Retinal pigment epithelial cell (primary cell): ENCODE results near the gene CCDC6.

Source experiments
- DNase-seq: peaks from one replicate; pipeline ENCODE4 v3.0.0-alpha.2; 2010; ENCODE audit warnings: low read depth
- H3K4me3 ChIP-seq: 2 replicates; pipeline ENCODE4 v1.5.1; 2011; ENCODE audit warnings: mild to moderate bottlenecking, low read length, control low read depth, moderate library complexity
- TF ChIP-seq, protein P1 (sequence below): conservative IDR thresholded peaks from 2 replicates; pipeline ENCODE4 v1.5.1; 2011; ENCODE audit warnings: low read depth, low read length, control low read depth, inconsistent platforms

Gene CCDC6

GRCh38 chr10:59823751-59824150 lies 82.6 kb downstream of the CCDC6 start:
- TF ChIP-seq, protein P1, sequence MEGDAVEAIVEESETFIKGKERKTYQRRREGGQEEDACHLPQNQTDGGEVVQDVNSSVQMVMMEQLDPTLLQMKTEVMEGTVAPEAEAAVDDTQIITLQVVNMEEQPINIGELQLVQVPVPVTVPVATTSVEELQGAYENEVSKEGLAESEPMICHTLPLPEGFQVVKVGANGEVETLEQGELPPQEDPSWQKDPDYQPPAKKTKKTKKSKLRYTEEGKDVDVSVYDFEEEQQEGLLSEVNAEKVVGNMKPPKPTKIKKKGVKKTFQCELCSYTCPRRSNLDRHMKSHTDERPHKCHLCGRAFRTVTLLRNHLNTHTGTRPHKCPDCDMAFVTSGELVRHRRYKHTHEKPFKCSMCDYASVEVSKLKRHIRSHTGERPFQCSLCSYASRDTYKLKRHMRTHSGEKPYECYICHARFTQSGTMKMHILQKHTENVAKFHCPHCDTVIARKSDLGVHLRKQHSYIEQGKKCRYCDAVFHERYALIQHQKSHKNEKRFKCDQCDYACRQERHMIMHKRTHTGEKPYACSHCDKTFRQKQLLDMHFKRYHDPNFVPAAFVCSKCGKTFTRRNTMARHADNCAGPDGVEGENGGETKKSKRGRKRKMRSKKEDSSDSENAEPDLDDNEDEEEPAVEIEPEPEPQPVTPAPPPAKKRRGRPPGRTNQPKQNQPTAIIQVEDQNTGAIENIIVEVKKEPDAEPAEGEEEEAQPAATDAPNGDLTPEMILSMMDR = no peak
- no peak overlapping the region for H3K4me3 ChIP-seq
- no peak for DNase-seq

GRCh38 chr10:59823111-59823510 lies 83.2 kb downstream of the CCDC6 start:
- no peak for DNase-seq
- no peak overlapping the region for H3K4me3 ChIP-seq
- TF ChIP-seq, protein P1 = no peak

DNA sequence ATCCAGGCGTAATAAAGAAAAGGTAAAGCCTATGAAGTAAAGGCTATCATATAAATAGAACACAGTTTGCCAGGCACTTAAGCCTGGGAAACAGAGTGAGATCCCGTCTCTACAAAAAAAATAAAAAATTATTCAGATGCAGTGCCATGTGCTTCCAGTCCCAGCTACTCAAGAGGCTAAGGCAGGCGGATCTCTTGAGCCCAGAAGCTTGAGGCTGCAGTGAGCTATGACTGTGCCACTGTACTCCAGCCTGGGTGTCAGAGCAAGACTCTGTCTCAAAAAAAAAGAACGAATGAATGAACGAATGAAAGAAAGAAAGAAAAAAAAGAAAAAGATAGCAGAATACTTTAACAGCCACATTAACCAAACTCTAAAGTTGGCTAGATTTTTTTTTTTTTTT lies 85.9 kb downstream of the CCDC6 start:
- no peak overlapping the region for H3K4me3 ChIP-seq
- TF ChIP-seq, protein P1 = no peak
- DNase-seq = no peak

DNA sequence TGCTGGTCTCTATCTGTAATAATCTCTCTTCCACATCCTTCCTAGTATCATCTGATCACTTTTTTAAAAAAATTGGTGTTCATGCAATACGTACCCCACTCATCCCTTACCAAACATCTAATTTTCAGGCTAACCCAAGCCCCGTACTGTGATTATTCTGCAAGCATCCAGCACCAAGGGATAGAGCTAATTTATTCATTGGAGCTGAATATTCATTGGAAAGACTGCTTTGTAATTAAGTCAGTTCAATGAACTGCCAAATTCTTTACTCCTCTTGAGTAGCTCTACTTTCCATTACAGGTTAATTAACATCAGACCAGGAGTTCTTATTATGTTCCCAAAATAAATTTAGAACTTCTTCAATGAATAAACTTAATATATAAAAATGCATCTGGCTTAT lies 86.7 kb downstream of the CCDC6 start:
- no peak for DNase-seq
- no peak overlapping the region for H3K4me3 ChIP-seq
- TF ChIP-seq, protein P1 = no peak

DNA sequence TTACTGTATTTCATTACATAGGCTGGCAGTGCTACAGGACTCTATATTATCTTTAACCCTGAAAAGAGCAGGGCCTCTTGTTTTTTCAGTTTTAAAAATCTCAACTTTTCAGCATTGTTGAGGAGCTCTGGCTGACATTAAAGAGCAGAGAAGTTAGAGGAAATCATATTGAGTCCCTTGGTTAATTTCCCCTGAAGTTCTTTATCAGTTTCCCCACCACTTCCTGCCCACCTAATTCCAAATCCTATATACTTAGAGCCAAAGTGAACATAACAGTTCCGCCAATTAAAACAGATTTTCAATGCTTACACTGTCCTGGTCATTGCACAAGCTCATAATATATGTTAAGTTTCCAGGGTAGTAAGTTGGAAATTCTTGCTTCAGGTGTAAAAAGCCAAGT lies 87.1 kb downstream of the CCDC6 start:
- no peak overlapping the region for H3K4me3 ChIP-seq
- DNase-seq = no peak
- TF ChIP-seq, protein P1 = no peak

DNA sequence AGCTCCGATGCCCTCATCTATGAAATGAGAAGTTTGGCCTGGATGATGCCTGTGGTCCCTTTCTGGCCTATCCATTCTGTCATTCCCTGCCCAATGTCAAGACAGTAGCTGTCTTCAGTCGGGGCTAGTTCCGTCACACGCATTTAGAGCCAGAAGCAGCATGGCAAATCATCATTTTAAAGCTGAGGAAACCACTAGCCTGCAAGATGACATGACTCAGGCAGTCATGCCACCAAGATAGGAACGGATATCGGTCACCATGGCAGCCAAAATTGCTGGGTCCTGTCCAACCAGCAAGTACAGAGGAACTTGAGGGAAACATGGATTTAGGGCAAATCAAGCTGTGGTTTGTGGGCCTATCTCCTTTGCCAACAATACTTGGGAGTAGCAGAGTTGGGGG lies 88.6 kb downstream of the CCDC6 start:
- peak; percentile 16 for DNase-seq
- no peak overlapping the region for H3K4me3 ChIP-seq
- TF ChIP-seq, protein P1 = no peak

- DNase-seq = no peak
- H3K4me3 ChIP-seq = no peak overlapping the region
- TF ChIP-seq, protein P1 = no peak
Measured at GRCh38 chr10:59814878-59815277, 91.5 kb downstream of the CCDC6 start.
